Activated T-cell treated with anti-CD3 and anti-CD28 coated beads, Interleukin-2, amount 50 U/mL, for 24 hours (primary cell): ENCODE results near the gene EMC9.

ENCODE experiments used
- DNase-seq: peaks from one replicate; pipeline ENCODE4 v3.0.0-alpha.2; 2020
- H3K27ac Mint-ChIP-seq: 2 replicates; pipeline ENCODE4 v1.8.0; 2020; ENCODE audit warnings: mild to moderate bottlenecking, mixed read lengths
- H3K27me3 Mint-ChIP-seq: 2 replicates; pipeline ENCODE4 v1.8.0; 2020; ENCODE audit warnings: mixed read lengths
- H3K36me3 Mint-ChIP-seq: 2 replicates; pipeline ENCODE4 v1.8.0; 2020; ENCODE audit warnings: low read depth, mixed read lengths
- H3K4me1 Mint-ChIP-seq: 2 replicates; pipeline ENCODE4 v1.8.0; 2020; ENCODE audit warnings: low read depth, mixed read lengths
- H3K4me3 Mint-ChIP-seq: 2 replicates; pipeline ENCODE4 v1.8.0; 2020; ENCODE audit warnings: mild to moderate bottlenecking, moderate library complexity, mixed read lengths
- H3K9me3 Mint-ChIP-seq: 2 replicates; pipeline ENCODE4 v1.8.0; 2020; ENCODE audit warnings: mixed read lengths

EMC9 gene

DNA sequence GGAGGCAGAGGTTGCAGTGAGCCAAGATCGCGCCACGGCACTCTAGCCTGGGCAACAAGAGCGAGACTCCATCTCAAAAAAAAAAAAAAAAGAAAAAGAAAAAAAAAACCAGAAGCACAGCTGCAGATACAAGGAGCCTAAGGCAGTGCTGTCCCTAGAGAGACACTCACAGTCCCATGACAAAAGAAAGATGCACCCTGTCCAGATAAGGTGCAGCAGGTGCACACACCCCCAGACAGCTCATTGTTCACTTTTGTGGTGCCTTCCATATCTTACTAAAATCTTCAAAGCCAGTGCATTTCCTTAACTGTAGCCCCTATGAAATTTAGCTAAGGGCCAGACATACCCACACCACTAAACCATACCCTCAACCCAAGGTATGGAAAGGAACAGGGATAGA, 19.0 kb downstream of the EMC9 start:
- peak overlapping the region; percentile 37 for H3K27ac Mint-ChIP-seq

DNA sequence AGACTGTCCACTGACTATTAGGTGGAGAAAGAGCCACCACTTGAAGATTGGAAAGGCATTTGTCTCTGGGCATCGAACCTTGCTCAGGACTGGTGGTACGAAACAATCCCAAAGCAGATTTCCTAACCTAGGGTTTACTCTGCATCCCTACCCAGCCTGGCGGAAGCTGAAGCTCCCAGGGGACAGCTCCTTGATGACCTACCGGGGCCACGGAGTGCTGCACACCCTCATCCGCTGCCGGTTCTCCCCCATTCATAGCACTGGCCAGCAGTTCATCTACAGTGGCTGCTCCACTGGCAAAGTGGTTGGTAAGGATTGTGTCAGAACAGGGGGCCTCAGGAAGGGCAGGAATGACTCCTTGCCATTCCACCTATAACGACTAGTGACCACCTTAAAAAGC, 20.2 kb downstream of the EMC9 start:
- H3K27ac Mint-ChIP-seq, result no peak overlapping the region
- H3K36me3 Mint-ChIP-seq, result peaks cover 80% of the 10 kb centered on the region
- H3K27me3 Mint-ChIP-seq, result no peaks in the 10 kb centered on the region

More for the DNA sequence above, 19.0 kb downstream of the EMC9 start:
- H3K4me3 Mint-ChIP-seq, result no peak overlapping the region
- no peaks in the 10 kb centered on the region for H3K4me1 Mint-ChIP-seq
- H3K36me3 Mint-ChIP-seq, result peaks cover 69% of the 10 kb centered on the region
- no peaks in the 10 kb centered on the region for H3K27me3 Mint-ChIP-seq
- no peaks in the 10 kb centered on the region for H3K9me3 Mint-ChIP-seq
- DNase-seq, result no peak

DNA sequence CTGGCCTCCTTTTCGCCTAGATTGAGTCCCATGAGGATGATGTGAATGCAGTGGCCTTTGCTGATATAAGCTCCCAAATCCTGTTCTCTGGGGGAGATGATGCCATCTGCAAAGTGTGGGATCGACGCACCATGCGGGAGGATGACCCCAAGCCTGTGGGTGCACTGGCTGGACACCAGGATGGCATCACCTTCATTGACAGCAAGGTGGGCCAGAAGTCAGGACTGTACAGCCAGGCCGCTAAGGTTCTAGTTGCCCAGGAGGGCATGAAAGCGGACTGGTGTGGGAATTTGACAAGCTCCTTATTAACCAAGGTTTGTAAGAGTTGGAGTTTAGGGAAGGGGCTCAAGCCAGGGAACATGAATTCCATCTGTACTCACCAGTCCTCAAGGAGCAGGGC, 21.7 kb downstream of the EMC9 start:
- Mint-ChIP-seq H3K27me3 (no peaks in the 10 kb centered on the region), H3K36me3 (peaks cover 89% of the 10 kb centered on the region), H3K4me1 (peaks cover 24% of the 10 kb centered on the region), H3K9me3 (no peaks in the 10 kb centered on the region), H3K4me3 (no peak overlapping the region), H3K27ac (no peak overlapping the region)
- DNase-seq, result no peak

More for the DNA sequence above, 20.2 kb downstream of the EMC9 start:
- H3K4me3 Mint-ChIP-seq, result no peak overlapping the region
- H3K4me1 Mint-ChIP-seq, result peaks cover 10% of the 10 kb centered on the region
- no peak for DNase-seq
- no peaks in the 10 kb centered on the region for H3K9me3 Mint-ChIP-seq

- H3K27me3 Mint-ChIP-seq, result no peaks in the 10 kb centered on the region
- peaks cover 78% of the 10 kb centered on the region for H3K36me3 Mint-ChIP-seq
- peaks cover 24% of the 10 kb centered on the region for H3K4me1 Mint-ChIP-seq
- no peak overlapping the region for H3K4me3 Mint-ChIP-seq
- no peak overlapping the region for H3K27ac Mint-ChIP-seq
- H3K9me3 Mint-ChIP-seq, result no peaks in the 10 kb centered on the region
- no peak for DNase-seq
Observed at GRCh38 chr14:24117179-24117578, 24.2 kb downstream of the EMC9 start.

GRCh38 chr14:24116128-24116814, 25.1 kb downstream of the EMC9 start:
- Mint-ChIP-seq H3K4me3 (peak overlapping the region; percentile 90), H3K36me3 (peaks cover 69% of the 10 kb centered on the region), H3K27ac (peak overlapping the region; percentile 99), H3K27me3 (no peaks in the 10 kb centered on the region), H3K9me3 (no peaks in the 10 kb centered on the region), H3K4me1 (peaks cover 24% of the 10 kb centered on the region)
- DNase-seq, result no peak

DNA sequence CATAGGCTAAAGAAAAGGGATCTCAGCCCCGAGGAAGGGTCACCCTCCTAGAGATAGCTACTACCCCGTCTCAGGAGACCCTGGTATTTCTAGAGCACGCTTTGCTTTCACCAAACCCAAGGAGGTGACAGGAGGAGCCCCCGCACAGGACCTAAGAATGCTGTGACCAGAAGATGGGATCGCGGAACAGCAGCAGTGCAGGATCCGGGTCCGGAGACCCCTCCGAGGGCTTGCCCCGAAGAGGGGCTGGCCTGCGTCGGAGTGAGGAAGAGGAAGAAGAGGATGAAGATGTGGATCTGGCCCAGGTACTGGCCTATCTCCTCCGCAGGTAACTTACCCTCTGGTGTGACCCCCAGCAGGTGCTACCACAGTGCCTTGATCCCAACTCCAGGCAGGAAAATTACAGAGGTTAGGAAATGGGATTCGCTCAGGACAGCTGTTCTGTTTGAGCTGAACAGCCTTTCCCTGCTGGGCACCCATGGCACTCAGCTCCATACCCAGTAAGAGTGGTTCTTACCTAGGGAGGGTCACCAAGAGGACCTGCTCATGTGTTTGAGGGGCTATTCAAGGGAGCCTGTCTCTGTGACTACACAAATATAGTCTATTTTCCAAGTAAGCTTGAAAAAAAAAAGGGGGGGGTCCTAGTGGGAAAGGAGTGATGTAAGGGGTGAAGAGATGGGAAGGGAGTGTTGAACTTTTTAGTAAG, 25.8 kb downstream of the EMC9 start:
- Mint-ChIP-seq H3K4me3 (peak overlapping the region; percentile 90), H3K4me1 (peaks cover 25% of the 10 kb centered on the region), H3K9me3 (no peaks in the 10 kb centered on the region), H3K27me3 (no peaks in the 10 kb centered on the region), H3K36me3 (peaks cover 62% of the 10 kb centered on the region), H3K27ac (peak overlapping the region; percentile 99)
- DNase-seq, result no peak

- DNase-seq, result peak; percentile 98
- Mint-ChIP-seq H3K27ac (peak within 1 kb of the TSS; percentile 99), H3K27me3 (no peaks in the 10 kb centered on the region), H3K9me3 (no peaks in the 10 kb centered on the region), H3K4me3 (peak within 1 kb of the TSS; percentile 90), H3K4me1 (peaks cover 27% of the 10 kb centered on the region), H3K36me3 (peaks cover 58% of the 10 kb centered on the region)
Observed at GRCh38 chr14:24114532-24115421, 26.6 kb downstream of the EMC9 start, which contains the start of the genes DCAF11 and NRL. Gene DCAF11, plus strand, starts transcription at chr14:24114777. Its CDS starts 818 bp downstream, at chr14:24115595. Gene NRL, minus strand, starts transcription at chr14:24114949. Its CDS starts 32,101 bp downstream, at chr14:24082848.

DNA sequence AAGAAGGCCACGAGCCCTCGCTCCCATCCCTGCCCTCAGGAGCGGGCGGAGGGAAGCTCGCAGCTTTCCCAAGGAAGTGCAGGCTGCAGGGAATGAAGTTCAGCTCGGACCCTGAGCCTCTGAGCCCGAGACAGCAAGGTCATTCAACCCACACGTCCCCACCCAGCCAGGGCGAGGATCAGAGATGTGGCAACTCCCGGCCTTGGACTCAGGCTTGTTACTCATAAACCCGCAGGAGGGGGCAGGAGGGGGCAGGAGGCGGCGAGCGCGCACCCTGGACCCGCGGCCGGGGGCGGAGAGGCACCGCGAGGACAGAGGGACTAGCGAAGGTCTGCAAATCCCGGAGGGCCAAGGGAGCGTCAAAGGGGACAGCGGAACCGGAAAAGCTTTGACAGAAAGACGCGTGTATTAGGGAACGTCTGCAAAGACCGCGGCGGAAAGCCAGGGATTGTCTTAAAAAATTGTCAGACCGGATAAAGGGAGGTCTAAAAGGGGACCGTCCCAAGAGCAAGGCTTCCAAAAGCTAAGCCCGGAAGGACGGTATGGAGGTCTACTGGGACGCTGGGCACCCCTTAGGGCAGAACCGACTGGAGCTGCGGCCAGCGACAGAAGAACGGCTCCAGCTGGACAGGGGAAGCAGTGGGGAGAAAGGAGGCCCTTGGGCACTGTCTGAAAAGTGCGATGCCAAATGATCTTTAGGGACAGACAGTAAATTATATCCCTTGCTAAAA, 27.4 kb downstream of the EMC9 start:
- H3K4me3 Mint-ChIP-seq, result peak overlapping the region; percentile 90
- H3K36me3 Mint-ChIP-seq, result peaks cover 50% of the 10 kb centered on the region
- H3K4me1 Mint-ChIP-seq, result peaks cover 33% of the 10 kb centered on the region
- DNase-seq, result peak; percentile 85
- no peaks in the 10 kb centered on the region for H3K9me3 Mint-ChIP-seq
- peak overlapping the region; percentile 99 for H3K27ac Mint-ChIP-seq
- H3K27me3 Mint-ChIP-seq, result no peaks in the 10 kb centered on the region

- no peak for DNase-seq
- H3K4me1 Mint-ChIP-seq, result peaks cover 39% of the 10 kb centered on the region
- H3K9me3 Mint-ChIP-seq, result no peaks in the 10 kb centered on the region
- H3K4me3 Mint-ChIP-seq, result peak overlapping the region; percentile 90
- no peaks in the 10 kb centered on the region for H3K27me3 Mint-ChIP-seq
- peak overlapping the region; percentile 99 for H3K27ac Mint-ChIP-seq
- H3K36me3 Mint-ChIP-seq, result peaks cover 44% of the 10 kb centered on the region
Observed at GRCh38 chr14:24113379-24113800, 28.0 kb downstream of the EMC9 start.

- no peaks in the 10 kb centered on the region for H3K27me3 Mint-ChIP-seq
- H3K4me1 Mint-ChIP-seq, result peaks cover 30% of the 10 kb centered on the region
- no peak for DNase-seq
- no peak overlapping the region for H3K4me3 Mint-ChIP-seq
- no peaks in the 10 kb centered on the region for H3K9me3 Mint-ChIP-seq
- H3K27ac Mint-ChIP-seq, result no peak overlapping the region
- peaks cover 17% of the 10 kb centered on the region for H3K36me3 Mint-ChIP-seq
Observed at GRCh38 chr14:24110523-24110922, 30.9 kb downstream of the EMC9 start.

DNA sequence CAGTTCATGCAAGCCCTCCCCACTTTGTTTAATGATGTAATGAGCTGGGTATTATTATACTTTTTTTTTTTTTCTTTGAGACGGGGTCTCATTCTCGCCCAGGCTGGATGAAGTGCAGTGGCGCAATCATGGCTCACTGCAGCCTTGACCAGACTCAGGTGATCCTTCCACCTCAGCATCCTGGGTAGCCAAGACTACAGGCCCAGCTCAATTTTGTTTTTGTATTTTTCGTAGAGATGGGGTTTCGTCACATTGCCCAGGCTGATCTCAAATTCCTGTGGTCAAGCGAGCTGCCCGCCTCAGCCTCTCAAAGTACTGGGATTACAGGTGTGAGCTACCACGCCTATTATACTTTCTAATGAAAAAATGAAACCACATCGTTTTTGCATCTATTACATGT, 31.3 kb downstream of the EMC9 start:
- Mint-ChIP-seq H3K27me3 (no peaks in the 10 kb centered on the region), H3K4me1 (peaks cover 25% of the 10 kb centered on the region), H3K36me3 (peaks cover 15% of the 10 kb centered on the region), H3K27ac (no peak overlapping the region), H3K9me3 (no peaks in the 10 kb centered on the region), H3K4me3 (no peak overlapping the region)
- no peak for DNase-seq

DNA sequence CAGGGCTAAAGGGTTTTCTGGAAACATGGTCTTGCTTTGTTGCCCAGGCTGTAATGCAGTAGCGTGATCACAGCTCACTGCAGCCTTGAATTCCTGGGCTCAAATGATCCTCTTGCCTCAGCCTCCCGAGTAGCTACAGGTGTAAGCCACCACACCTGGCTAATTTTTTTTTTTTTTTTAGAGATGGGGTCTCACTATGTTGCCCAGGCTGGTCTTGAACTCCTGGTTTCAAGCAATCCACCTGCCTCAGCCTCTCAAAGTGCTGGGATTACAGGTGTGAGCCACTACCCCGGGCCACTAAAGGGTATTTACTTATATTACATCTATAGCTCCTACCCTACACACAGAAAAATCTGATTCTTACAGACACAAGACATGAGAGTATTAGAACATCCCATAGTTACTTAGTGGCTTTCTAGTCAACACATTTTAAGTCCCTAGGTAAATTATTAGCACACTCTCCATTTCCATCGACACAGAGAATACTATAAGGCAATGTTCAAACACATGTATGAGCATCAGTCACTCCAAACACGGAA, 33.0 kb downstream of the EMC9 start:
- Mint-ChIP-seq H3K36me3 (peaks cover 19% of the 10 kb centered on the region), H3K9me3 (no peaks in the 10 kb centered on the region), H3K27ac (peak overlapping the region; percentile 95), H3K27me3 (no peaks in the 10 kb centered on the region), H3K4me3 (peak overlapping the region; percentile 52), H3K4me1 (peaks cover 23% of the 10 kb centered on the region)
- DNase-seq, result no peak

- peaks cover 32% of the 10 kb centered on the region for H3K36me3 Mint-ChIP-seq
- H3K4me3 Mint-ChIP-seq, result no peak overlapping the region
- H3K27me3 Mint-ChIP-seq, result no peaks in the 10 kb centered on the region
- no peak overlapping the region for H3K27ac Mint-ChIP-seq
- no peaks in the 10 kb centered on the region for H3K9me3 Mint-ChIP-seq
- H3K4me1 Mint-ChIP-seq, result peaks cover 23% of the 10 kb centered on the region
- DNase-seq, result no peak
Observed at GRCh38 chr14:24106672-24107271, 34.6 kb downstream of the EMC9 start.
